ENCODE data around the gene HRH1.

Gene HRH1

GRCh38 chr3:11288021-11288491 lies 133.8 kb downstream of the HRH1 start:
- H3K9ac ChIP-seq: no peak overlapping the region
- H3K4me1 ChIP-seq: peaks cover 15% of the 10 kb centered on the region
- H3K27me3 ChIP-seq (ENCODE audit: control insufficient read depth, insufficient read depth, low read length): no peaks in the 10 kb centered on the region
- H3K4me2 ChIP-seq (ENCODE audit: low read length): no peak overlapping the region
- peak overlapping the region; percentile 53 for H3K27ac ChIP-seq
- peaks cover 7% of the 10 kb centered on the region for H3K79me2 ChIP-seq
- no peak overlapping the region for H3K4me3 ChIP-seq (ENCODE audit: low read depth, low read length)
- H2AFZ ChIP-seq: no peak overlapping the region
- H3K9me3 ChIP-seq (ENCODE audit: control insufficient read depth, low read length): no peaks in the 10 kb centered on the region
- TF ChIP-seq, protein P1, sequence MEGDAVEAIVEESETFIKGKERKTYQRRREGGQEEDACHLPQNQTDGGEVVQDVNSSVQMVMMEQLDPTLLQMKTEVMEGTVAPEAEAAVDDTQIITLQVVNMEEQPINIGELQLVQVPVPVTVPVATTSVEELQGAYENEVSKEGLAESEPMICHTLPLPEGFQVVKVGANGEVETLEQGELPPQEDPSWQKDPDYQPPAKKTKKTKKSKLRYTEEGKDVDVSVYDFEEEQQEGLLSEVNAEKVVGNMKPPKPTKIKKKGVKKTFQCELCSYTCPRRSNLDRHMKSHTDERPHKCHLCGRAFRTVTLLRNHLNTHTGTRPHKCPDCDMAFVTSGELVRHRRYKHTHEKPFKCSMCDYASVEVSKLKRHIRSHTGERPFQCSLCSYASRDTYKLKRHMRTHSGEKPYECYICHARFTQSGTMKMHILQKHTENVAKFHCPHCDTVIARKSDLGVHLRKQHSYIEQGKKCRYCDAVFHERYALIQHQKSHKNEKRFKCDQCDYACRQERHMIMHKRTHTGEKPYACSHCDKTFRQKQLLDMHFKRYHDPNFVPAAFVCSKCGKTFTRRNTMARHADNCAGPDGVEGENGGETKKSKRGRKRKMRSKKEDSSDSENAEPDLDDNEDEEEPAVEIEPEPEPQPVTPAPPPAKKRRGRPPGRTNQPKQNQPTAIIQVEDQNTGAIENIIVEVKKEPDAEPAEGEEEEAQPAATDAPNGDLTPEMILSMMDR (IDR thresholded peaks at IDR 0.05): no peak
- no peaks in the 10 kb centered on the region for H3K36me3 ChIP-seq (ENCODE audit: control insufficient read depth, insufficient read depth, low read length)

DNA sequence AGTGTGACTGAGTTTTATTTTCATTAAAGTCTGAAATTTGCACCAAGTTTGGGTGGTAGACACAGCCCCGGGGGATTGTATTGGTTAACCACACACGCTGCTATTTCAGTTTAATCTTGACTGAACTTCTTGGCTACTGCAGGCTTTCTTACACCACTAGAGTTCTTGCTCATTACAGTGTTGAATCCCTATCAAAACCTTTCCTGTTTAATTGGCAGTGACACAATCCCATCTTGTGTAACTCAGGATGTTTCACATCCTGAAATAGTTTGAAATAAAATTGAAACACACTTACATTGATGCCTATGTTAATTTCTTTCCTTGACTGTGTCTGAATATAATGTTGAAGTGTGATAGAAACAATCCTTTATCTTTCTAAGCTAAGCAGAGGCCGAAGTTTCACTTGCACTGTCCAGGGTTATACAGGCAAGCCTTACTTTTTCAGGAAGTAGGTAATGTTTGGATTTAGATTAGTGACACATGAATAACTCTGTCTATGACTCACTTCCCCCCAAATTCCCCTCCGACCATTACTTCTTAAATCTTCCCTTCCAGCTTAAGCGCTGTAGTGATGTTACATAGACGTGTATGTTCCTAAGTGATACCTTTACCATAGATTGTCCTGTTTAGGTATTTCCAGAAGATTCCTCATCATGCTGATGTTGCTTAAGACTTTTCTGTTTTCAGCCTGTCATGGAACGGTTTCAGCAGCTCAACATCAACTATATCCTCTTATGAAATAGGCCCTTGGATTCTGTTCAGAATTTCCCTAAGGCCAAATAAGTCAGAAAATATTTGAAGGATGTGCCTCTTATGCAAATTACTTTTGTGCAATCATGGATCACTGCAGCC lies 134.7 kb downstream of the HRH1 start:
- no peaks in the 10 kb centered on the region for H3K9me3 ChIP-seq (ENCODE audit: control insufficient read depth, low read length)
- H3K36me3 ChIP-seq (ENCODE audit: control insufficient read depth, insufficient read depth, low read length): no peaks in the 10 kb centered on the region
- H2AFZ ChIP-seq: no peak overlapping the region
- no peak overlapping the region for H3K9ac ChIP-seq
- H3K27ac ChIP-seq: peak overlapping the region; percentile 53
- TF ChIP-seq, protein P1 (IDR thresholded peaks at IDR 0.05): no peak
- no peak overlapping the region for H3K4me2 ChIP-seq (ENCODE audit: low read length)
- no peaks in the 10 kb centered on the region for H3K27me3 ChIP-seq (ENCODE audit: control insufficient read depth, insufficient read depth, low read length)
- peaks cover 9% of the 10 kb centered on the region for H3K79me2 ChIP-seq
- H3K4me3 ChIP-seq (ENCODE audit: low read depth, low read length): no peak overlapping the region
- H3K4me1 ChIP-seq: peaks cover 15% of the 10 kb centered on the region

DNA sequence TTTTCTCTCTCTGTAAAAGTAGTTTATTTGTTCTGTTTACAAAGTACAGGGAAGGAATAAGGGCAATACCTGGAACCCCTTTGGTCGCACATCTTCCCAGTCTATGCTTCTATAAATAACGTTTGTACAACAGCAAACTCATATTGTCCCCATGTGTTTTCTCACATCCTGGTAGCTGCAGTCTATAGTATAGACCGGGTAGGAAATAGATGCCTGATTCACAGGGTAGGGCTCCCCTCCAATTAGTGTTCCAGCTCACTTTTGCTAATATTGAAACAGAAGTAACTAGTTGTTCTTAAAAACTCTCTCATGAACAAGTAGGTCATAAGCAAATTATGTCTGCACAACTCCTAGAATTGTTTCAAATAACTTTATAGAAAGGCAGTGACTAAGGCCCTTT lies 135.6 kb downstream of the HRH1 start:
- peaks cover 9% of the 10 kb centered on the region for H3K79me2 ChIP-seq
- TF ChIP-seq, protein P1 (IDR thresholded peaks at IDR 0.05): no peak
- H3K9ac ChIP-seq: no peak overlapping the region
- no peak overlapping the region for H2AFZ ChIP-seq
- peak overlapping the region; percentile 53 for H3K27ac ChIP-seq
- no peaks in the 10 kb centered on the region for H3K27me3 ChIP-seq (ENCODE audit: control insufficient read depth, insufficient read depth, low read length)
- H3K9me3 ChIP-seq (ENCODE audit: control insufficient read depth, low read length): no peaks in the 10 kb centered on the region
- no peaks in the 10 kb centered on the region for H3K36me3 ChIP-seq (ENCODE audit: control insufficient read depth, insufficient read depth, low read length)
- H3K4me3 ChIP-seq (ENCODE audit: low read depth, low read length): no peak overlapping the region
- H3K4me2 ChIP-seq (ENCODE audit: low read length): no peak overlapping the region
- H3K4me1 ChIP-seq: peaks cover 15% of the 10 kb centered on the region

DNA sequence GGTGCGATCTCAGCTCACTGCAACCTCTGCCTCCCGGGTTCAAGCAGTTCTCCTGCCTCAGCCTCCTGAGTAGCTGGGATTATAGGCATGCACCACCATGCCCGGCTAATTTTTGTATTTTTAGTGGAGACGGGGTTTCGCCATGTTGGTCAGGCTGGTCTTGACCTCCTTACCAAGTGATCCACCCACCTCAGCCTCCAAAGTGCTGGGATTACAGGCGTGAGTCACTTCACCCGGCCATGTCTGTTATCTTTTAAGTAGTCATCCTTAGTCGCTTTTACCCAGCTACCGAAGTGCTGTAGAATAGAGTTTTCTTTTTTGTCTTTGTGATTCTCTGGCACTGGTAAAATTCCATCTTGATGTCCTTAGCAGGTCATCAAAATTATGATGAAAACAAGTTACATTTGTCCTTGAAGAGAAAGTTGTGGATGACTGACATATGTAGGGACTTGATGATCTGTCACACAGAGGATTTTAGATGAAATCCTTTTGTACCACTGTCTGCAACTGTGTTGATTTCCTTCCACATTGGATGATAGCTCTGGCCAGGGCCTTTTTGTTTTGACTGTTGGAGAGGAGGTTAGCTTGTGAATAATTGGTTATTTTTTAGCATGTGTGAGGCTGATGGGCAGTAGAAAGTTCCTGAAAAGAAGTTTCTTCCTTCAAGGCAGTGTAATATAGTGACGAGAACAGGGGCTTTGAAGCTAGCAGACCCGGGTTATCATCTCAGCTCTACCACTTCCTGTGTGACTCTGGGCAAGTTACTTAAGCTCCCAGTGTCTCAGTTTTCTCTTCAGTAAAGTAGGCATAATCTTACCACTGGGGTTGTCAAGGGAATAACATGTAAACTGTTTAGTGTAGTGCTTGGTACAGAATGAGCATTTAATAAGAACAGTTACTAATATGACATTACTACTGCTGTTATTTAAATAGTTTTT lies 136.7 kb downstream of the HRH1 start:
- Histone ChIP-seq H3K27me3 (ENCODE audit: control insufficient read depth, insufficient read depth, low read length) (no peaks in the 10 kb centered on the region), H3K4me2 (ENCODE audit: low read length) (no peak overlapping the region), H3K9me3 (ENCODE audit: control insufficient read depth, low read length) (no peaks in the 10 kb centered on the region), H3K4me1 (peaks cover 15% of the 10 kb centered on the region), H3K27ac (no peak overlapping the region), H3K79me2 (peaks cover 9% of the 10 kb centered on the region), H3K36me3 (ENCODE audit: control insufficient read depth, insufficient read depth, low read length) (no peaks in the 10 kb centered on the region), H3K4me3 (ENCODE audit: low read depth, low read length) (no peak overlapping the region), H2AFZ (no peak overlapping the region), H3K9ac (no peak overlapping the region)
- TF ChIP-seq, protein P1 (IDR thresholded peaks at IDR 0.05): no peak

Measured in parathyroid adenoma (tissue), 2 donors.